ENCODE results near the gene CFP. TPM values are rescaled to one million over a fixed set of nuclear protein-coding genes. Genes with fewer than 3 reads are reported as not detected.

The CFP gene
- polyA plus RNA-seq, 1 of the 3 experiments (the other 2 are of a cell fraction), result 0.03 TPM

DNA sequence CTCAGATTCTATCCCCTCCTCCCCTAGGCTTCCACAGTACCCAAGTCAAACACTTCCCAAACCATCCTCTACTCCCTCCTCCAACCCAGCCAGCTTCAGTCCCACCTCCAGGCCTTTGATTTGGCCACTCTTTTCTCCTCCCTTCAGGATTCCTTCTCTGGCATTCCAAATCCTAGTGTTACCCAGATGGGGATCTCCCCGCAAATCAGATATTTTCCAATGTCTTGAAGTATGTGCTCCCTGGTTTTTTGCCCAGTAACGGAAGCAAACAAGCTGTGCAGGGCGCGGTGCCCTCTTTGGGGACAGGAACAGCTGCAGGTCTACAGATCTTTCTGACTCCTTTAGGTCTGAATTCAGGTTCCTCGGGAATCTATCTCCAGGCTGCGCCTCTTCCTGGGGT, 7.9 kb downstream of the CFP start:
- DNase-seq, result no peak
- POLR2A ChIA-PET, result no interaction called here
- TF ChIP-seq EP300 (IDR thresholded peaks at IDR 0.05; ENCODE audit: borderline replicate concordance in 1 of 2, low read depth in 1 of 2, low read length in 1 of 2), result no peak
- TF ChIP-seq, protein P1, sequence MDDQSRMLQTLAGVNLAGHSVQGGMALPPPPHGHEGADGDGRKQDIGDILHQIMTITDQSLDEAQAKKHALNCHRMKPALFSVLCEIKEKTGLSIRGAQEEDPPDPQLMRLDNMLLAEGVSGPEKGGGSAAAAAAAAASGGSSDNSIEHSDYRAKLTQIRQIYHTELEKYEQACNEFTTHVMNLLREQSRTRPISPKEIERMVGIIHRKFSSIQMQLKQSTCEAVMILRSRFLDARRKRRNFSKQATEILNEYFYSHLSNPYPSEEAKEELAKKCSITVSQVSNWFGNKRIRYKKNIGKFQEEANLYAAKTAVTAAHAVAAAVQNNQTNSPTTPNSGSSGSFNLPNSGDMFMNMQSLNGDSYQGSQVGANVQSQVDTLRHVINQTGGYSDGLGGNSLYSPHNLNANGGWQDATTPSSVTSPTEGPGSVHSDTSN (IDR thresholded peaks at IDR 0.05), result no peak
- TF ChIP-seq, protein P2, sequence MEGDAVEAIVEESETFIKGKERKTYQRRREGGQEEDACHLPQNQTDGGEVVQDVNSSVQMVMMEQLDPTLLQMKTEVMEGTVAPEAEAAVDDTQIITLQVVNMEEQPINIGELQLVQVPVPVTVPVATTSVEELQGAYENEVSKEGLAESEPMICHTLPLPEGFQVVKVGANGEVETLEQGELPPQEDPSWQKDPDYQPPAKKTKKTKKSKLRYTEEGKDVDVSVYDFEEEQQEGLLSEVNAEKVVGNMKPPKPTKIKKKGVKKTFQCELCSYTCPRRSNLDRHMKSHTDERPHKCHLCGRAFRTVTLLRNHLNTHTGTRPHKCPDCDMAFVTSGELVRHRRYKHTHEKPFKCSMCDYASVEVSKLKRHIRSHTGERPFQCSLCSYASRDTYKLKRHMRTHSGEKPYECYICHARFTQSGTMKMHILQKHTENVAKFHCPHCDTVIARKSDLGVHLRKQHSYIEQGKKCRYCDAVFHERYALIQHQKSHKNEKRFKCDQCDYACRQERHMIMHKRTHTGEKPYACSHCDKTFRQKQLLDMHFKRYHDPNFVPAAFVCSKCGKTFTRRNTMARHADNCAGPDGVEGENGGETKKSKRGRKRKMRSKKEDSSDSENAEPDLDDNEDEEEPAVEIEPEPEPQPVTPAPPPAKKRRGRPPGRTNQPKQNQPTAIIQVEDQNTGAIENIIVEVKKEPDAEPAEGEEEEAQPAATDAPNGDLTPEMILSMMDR (IDR thresholded peaks at IDR 0.05), result no peak
- TF ChIP-seq TEAD4 (IDR thresholded peaks at IDR 0.05; ENCODE audit: borderline replicate concordance, insufficient read depth), result no peak
- no peak for TF ChIP-seq ELF1 (IDR thresholded peaks at IDR 0.05)
- TF ChIP-seq FOSL2 (IDR thresholded peaks at IDR 0.05; ENCODE audit: borderline replicate concordance, low read depth), result no peak
- TF ChIP-seq, protein P3, sequence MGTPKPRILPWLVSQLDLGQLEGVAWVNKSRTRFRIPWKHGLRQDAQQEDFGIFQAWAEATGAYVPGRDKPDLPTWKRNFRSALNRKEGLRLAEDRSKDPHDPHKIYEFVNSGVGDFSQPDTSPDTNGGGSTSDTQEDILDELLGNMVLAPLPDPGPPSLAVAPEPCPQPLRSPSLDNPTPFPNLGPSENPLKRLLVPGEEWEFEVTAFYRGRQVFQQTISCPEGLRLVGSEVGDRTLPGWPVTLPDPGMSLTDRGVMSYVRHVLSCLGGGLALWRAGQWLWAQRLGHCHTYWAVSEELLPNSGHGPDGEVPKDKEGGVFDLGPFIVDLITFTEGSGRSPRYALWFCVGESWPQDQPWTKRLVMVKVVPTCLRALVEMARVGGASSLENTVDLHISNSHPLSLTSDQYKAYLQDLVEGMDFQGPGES (IDR thresholded peaks at IDR 0.05; ENCODE audit: low read depth, low read length), result no peak
- TF ChIP-seq FOXM1 (IDR thresholded peaks at IDR 0.05; ENCODE audit: low read depth), result no peak
- no peak for TF ChIP-seq RXRA (IDR thresholded peaks at IDR 0.05; ENCODE audit: borderline replicate concordance, low read depth)
- TF ChIP-seq GATA2 (CRISPR knock-in tag; IDR thresholded peaks at IDR 0.05), result no peak
- TF ChIP-seq CHD2 (IDR thresholded peaks at IDR 0.05; ENCODE audit: low read length, partially characterized antibody), result no peak
- TF ChIP-seq TCF12 (IDR thresholded peaks at IDR 0.05), result no peak
- no peak for TF ChIP-seq MXI1 (IDR thresholded peaks at IDR 0.05; ENCODE audit: low read depth, low read length)
- TF ChIP-seq, protein P4, sequence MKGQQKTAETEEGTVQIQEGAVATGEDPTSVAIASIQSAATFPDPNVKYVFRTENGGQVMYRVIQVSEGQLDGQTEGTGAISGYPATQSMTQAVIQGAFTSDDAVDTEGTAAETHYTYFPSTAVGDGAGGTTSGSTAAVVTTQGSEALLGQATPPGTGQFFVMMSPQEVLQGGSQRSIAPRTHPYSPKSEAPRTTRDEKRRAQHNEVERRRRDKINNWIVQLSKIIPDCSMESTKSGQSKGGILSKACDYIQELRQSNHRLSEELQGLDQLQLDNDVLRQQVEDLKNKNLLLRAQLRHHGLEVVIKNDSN (IDR thresholded peaks at IDR 0.05; ENCODE audit: borderline replicate concordance, low read depth), result no peak
- Histone ChIP-seq H3K79me2 (ENCODE audit: insufficient read depth) (no peaks in the 10 kb centered on the region), H3K9me2 (no peaks in the 10 kb centered on the region), H3K36me3 (replicated peaks in 1 of 2; ENCODE audit: control insufficient read depth in 1 of 2, insufficient read depth in 2 of 2, low read length in 1 of 2) (no peaks in the 10 kb centered on the region), H3K27me3 (ENCODE audit: insufficient read depth) (peaks cover 19% of the 10 kb centered on the region), H3K9me3 (no peaks in the 10 kb centered on the region), H4K20me1 (ENCODE audit: insufficient read depth) (no peaks in the 10 kb centered on the region), H3K4me3 (ENCODE audit: low read depth in 2 of 2, low read length in 1 of 2) (no peak overlapping the region), H3K27ac (ENCODE audit: low read depth in 2 of 2, low read length in 1 of 2) (no peak overlapping the region), H3K9ac (no peak overlapping the region), H2AFZ (ENCODE audit: low read depth) (no peak overlapping the region), H3K4me1 (ENCODE audit: control insufficient read depth in 1 of 2, insufficient read depth in 2 of 2, low read depth in 1 of 2, low read length in 1 of 2) (peaks cover 0 to 9% of the 10 kb centered on the region in 2 experiments; a peak in 1 of 4 replicates), H3F3A (replicated peaks; ENCODE audit: insufficient read depth) (no peaks in the 10 kb centered on the region), H3K4me2 (no peak overlapping the region)
- CTCF ChIA-PET, result interaction anchor here (2.3 kb wide), 1 partner anchor 81 kb away, joined by 7 read pairs; no protein-coding TSS in a partner anchor
- whole genome bisulfite sequencing (ENCODE audit: low lambda C conversion rate), result 46% methylated on average over 6 of the region's 6 CpGs
